ENCODE measurements around the gene PAQR4.

Gene PAQR4

GRCh38 chr16:2975161-2975795 lies 6.1 kb downstream of the PAQR4 start:
- H3K4me3 ChIP-seq (ENCODE audit: low read depth, low read length), result no peak overlapping the region
- no peak for TF ChIP-seq CTCF (IDR thresholded peaks at IDR 0.05; ENCODE audit: low read depth, low read length)
- DNase-seq, result no peak
- H3K36me3 ChIP-seq, result peaks cover 75% of the 10 kb centered on the region
- no peaks in the 10 kb centered on the region for H3K9me3 ChIP-seq
- no peaks in the 10 kb centered on the region for H3K27me3 ChIP-seq
- peaks cover 23% of the 10 kb centered on the region for H3K4me1 ChIP-seq

GRCh38 chr16:2976201-2976600 lies 7.1 kb downstream of the PAQR4 start:
- H3K36me3 ChIP-seq, result peaks cover 70% of the 10 kb centered on the region
- H3K4me1 ChIP-seq, result peaks cover 17% of the 10 kb centered on the region

GRCh38 chr16:2976673-2977072 lies 7.5 kb downstream of the PAQR4 start:
- Histone ChIP-seq H3K9me3 (no peaks in the 10 kb centered on the region), H3K36me3 (peaks cover 66% of the 10 kb centered on the region), H3K4me1 (peaks cover 19% of the 10 kb centered on the region), H3K27me3 (no peaks in the 10 kb centered on the region), H3K4me3 (ENCODE audit: low read depth, low read length) (no peak overlapping the region)
- DNase-seq, result no peak
- no peak for TF ChIP-seq CTCF (IDR thresholded peaks at IDR 0.05; ENCODE audit: low read depth, low read length)

More at GRCh38 chr16:2976201-2976600, 7.1 kb downstream of the PAQR4 start:
- H3K9me3 ChIP-seq, result no peaks in the 10 kb centered on the region
- no peak for DNase-seq
- TF ChIP-seq CTCF (IDR thresholded peaks at IDR 0.05; ENCODE audit: low read depth, low read length), result no peak
- no peaks in the 10 kb centered on the region for H3K27me3 ChIP-seq
- H3K4me3 ChIP-seq (ENCODE audit: low read depth, low read length), result no peak overlapping the region

GRCh38 chr16:2977440-2977839 lies 8.3 kb downstream of the PAQR4 start:
- no peak for TF ChIP-seq CTCF (IDR thresholded peaks at IDR 0.05; ENCODE audit: low read depth, low read length)
- DNase-seq, result no peak
- no peaks in the 10 kb centered on the region for H3K27me3 ChIP-seq
- H3K4me1 ChIP-seq, result peaks cover 15% of the 10 kb centered on the region
- H3K9me3 ChIP-seq, result no peaks in the 10 kb centered on the region
- peaks cover 59% of the 10 kb centered on the region for H3K36me3 ChIP-seq
- H3K4me3 ChIP-seq (ENCODE audit: low read depth, low read length), result no peak overlapping the region

- H3K4me3 ChIP-seq (ENCODE audit: low read depth, low read length), result peak overlapping the region; percentile 75
- H3K36me3 ChIP-seq, result peaks cover 36% of the 10 kb centered on the region
- H3K9me3 ChIP-seq, result no peaks in the 10 kb centered on the region
- DNase-seq, result peak; percentile 53
- no peak for TF ChIP-seq CTCF (IDR thresholded peaks at IDR 0.05; ENCODE audit: low read depth, low read length)
- H3K27me3 ChIP-seq, result no peaks in the 10 kb centered on the region
- peaks cover 3% of the 10 kb centered on the region for H3K4me1 ChIP-seq
Observed at GRCh38 chr16:2979669-2980226, 10.6 kb downstream of the PAQR4 start.

All from BE2C (cell line).